Mesothelial cell of epicardium (in vitro differentiated cells): ENCODE data around the gene SAC3D1. TPM values are rescaled to one million over a fixed set of nuclear protein-coding genes. Genes with fewer than 3 reads are reported as not detected.
A peak's percentile ranks its signal among the peaks of the same experiment; 100 is the strongest.

Experiments
- DNase-seq, 2 experiments: peaks; one replicate each; pipeline ENCODE4 v3.0.0; 2021; ENCODE audit warnings: low spot score in 2 of 2; ENCODE audit not compliant: unreplicated experiment in 2 of 2
- H3K27ac Mint-ChIP-seq: 2 replicates; pipeline ENCODE4 v1.8.0; 2021; ENCODE audit warnings: mixed read lengths
- H3K27me3 Mint-ChIP-seq: 2 replicates; pipeline ENCODE4 v1.8.0; 2021; ENCODE audit warnings: low read depth, mixed read lengths
- H3K36me3 Mint-ChIP-seq: 2 replicates; pipeline ENCODE4 v1.8.0; 2021; ENCODE audit warnings: mixed read lengths
- H3K4me1 Mint-ChIP-seq: 2 replicates; pipeline ENCODE4 v1.8.0; 2021; ENCODE audit warnings: mixed read lengths
- H3K4me3 Mint-ChIP-seq: 2 replicates; pipeline ENCODE4 v1.8.0; 2021; ENCODE audit warnings: mild to moderate bottlenecking, moderate library complexity, mixed read lengths
- H3K9me3 Mint-ChIP-seq: 2 replicates; pipeline ENCODE4 v1.8.0; 2021; ENCODE audit warnings: mixed read lengths
- CTCF ChIP-seq: fragments of 200-600 bp; sonication (generic); IDR thresholded peaks from one replicate; pipeline ENCODE4 v1.5.0; 2021; ENCODE audit warnings: antibody characterized with exemption; ENCODE audit not compliant: unreplicated experiment
- total RNA-seq: library from RNA; stranded (reverse); gene quantifications from 3 replicates; pipeline ENCODE4 v1.2.1, GENCODE V29; 2021

SAC3D1 gene
- total RNA-seq, 1 donor from 2014 or later = 16.1 TPM

DNA sequence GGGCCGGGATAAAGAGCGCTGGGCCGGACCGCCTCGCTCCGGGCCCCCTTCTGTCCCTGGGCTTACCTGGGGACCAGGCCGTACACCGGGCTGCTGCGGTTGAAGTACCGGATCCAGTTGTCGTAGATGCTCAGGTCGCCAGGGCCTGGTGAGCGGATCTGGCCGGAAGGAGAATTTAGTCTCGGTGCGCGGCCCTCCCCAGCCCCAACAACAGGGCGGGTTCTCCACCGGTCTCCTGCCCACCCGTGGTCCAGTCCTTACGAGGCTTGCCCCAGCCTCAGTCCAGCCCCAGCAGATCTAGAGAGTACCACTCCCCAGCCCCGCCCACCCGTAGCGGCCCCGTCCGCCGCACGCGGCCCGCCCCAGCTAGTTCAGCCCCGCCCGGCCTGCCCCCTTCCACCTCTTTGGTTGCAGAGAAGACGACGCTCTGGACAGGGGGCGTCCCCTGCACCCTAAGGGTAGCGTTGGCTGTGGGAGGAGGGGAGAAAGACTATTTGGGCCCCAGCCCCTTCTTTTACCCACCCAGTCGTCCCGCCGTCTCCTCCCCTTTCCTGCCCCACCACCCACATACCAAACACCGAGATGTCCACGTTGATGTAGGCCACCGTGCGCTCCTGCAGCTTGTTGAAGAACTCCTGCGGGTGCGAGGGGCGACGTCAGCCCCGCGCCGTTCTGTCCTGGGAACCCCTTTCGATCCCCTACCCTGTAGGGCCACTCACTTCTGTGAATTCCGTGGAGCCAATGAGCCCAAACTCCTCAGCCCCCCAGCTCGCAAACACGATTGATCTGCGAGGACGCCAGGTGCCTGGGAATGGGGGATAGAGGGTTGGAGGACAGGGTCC lies 6.8 kb downstream of the SAC3D1 start:
- Mint-ChIP-seq H3K9me3 (no peaks in the 10 kb centered on the region), H3K27ac (no peak overlapping the region), H3K27me3 (no peaks in the 10 kb centered on the region), H3K4me1 (peaks cover 2% of the 10 kb centered on the region), H3K4me3 (peak overlapping the region; percentile 51), H3K36me3 (peaks cover 3% of the 10 kb centered on the region)
- no peak for TF ChIP-seq CTCF
- DNase-seq = no peak

DNA sequence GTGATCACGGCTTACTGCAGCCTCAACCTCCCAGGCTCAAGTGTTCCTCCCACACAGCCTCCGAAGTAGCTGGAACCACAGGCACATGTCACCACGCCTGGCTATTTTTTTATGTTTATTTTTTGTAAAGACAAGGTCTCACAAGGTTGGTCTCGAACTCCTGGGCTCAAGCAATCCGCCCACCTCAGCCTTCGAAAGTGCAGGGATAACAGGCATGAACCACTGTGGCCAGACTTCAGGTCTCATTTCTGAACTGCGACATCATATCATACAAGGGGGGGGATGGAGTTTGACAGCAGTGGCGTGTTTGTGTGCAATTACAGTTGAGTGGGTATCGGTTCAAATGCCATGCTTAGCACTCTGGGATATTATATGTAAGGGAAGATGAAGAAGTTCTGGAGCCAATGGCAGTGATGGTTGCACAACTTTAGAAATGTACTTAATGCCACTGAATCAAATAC lies 10.4 kb downstream of the SAC3D1 start:
- no peak overlapping the region for H3K27ac Mint-ChIP-seq
- no peaks in the 10 kb centered on the region for H3K36me3 Mint-ChIP-seq
- H3K4me1 Mint-ChIP-seq = no peaks in the 10 kb centered on the region
- DNase-seq = no peak
- no peak overlapping the region for H3K4me3 Mint-ChIP-seq
- peaks cover 5% of the 10 kb centered on the region for H3K27me3 Mint-ChIP-seq
- no peak for TF ChIP-seq CTCF
- no peaks in the 10 kb centered on the region for H3K9me3 Mint-ChIP-seq

DNA sequence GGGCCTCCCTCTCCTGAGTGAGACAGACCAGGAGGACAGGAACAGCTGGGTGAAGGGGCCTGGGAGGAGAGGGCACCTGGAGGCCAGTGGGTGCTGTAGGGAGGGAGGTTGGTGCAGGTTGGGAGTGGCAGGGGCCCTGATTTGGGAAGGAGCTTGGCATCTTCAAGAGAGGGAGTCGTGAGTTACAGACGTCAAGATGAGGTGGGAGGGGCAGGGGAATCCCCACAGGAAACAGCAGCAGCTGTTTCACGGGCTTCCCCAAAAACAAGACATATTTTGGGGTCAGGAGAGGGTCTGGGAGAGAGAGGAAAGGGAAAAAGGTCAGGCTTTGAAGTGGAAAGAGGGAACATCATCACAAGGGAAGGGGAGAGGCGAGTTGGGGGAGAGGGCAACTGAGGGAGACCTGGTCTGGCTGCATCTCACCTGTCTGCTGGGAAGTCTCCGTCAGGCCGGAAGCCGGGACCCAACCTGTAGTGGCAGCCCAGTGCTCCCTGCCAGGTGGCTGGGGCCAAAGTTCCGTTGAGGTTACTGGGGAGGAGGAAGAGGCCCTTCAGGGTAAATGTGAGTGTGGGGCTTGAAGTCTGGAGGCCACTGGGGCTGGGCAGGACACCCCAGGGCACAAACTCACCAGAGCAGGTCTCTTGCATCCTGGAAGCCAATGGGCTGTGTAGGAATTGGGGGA lies 13.0 kb downstream of the SAC3D1 start:
- Mint-ChIP-seq H3K4me1 (no peaks in the 10 kb centered on the region), H3K27me3 (peaks cover 5% of the 10 kb centered on the region), H3K27ac (no peak overlapping the region), H3K9me3 (no peaks in the 10 kb centered on the region), H3K36me3 (no peaks in the 10 kb centered on the region), H3K4me3 (no peak overlapping the region)
- DNase-seq = no peak
- no peak for TF ChIP-seq CTCF

DNA sequence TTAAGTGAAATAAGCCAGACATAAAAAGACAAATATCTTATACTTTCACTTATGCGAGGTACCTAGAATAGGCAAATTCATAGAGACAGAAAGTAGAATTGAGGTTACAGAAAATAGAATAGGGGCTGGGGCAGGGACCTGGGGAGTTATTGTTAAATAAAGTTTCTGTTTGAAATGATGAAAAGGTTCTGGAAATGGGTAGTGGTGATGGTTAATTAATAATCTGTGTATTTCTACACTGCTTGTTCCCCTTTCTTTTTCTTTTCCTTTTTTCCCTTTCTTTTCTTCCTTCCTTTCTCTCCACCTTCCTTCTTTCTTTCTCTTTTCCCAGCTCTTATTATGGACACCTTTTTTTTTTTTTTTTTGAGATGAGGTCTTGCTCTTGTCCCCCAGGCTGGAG lies 14.5 kb downstream of the SAC3D1 start:
- Mint-ChIP-seq H3K4me3 (no peak overlapping the region), H3K4me1 (no peaks in the 10 kb centered on the region), H3K27ac (no peak overlapping the region), H3K36me3 (no peaks in the 10 kb centered on the region), H3K27me3 (peaks cover 6% of the 10 kb centered on the region), H3K9me3 (no peaks in the 10 kb centered on the region)
- no peak for DNase-seq
- TF ChIP-seq CTCF = no peak

GRCh38 chr11:65056999-65057398 lies 16.0 kb downstream of the SAC3D1 start:
- Mint-ChIP-seq H3K9me3 (no peaks in the 10 kb centered on the region), H3K27ac (no peak overlapping the region), H3K4me1 (no peaks in the 10 kb centered on the region), H3K36me3 (no peaks in the 10 kb centered on the region), H3K4me3 (no peak overlapping the region), H3K27me3 (peaks cover 6% of the 10 kb centered on the region)
- TF ChIP-seq CTCF = no peak
- DNase-seq = no peak
